Kidney (tissue), 14 donors: ENCODE measurements around the gene DYNC2H1. TPM values are rescaled to one million over a fixed set of nuclear protein-coding genes. Genes with fewer than 3 reads are reported as not detected.

Experiments used
- DNase-seq, 5 donors: peaks; one replicate each; pipeline ENCODE4 v3.0.0-alpha.2; 2013 to 2020
- FAIRE-seq: peaks from 2 replicates; lab custom pipeline; 2012; peaks lifted over from hg19 to GRCh38; lab: Jason Lieb, UNC
- H3K27ac ChIP-seq, 2 donors: one replicate each; pipeline ENCODE4 v1.7.0; 2013; ENCODE audit warnings: low read depth in 2 of 2, low read length in 2 of 2, inconsistent platforms in 1 of 2
- H3K27me3 ChIP-seq: one replicate; pipeline ENCODE4 v1.7.1; 2013; ENCODE audit warnings: low read length, inconsistent platforms; ENCODE audit not compliant: control insufficient read depth, insufficient read depth
- H3K36me3 ChIP-seq, 3 donors: one replicate each; pipeline versions ENCODE4 v1.7.0 to v1.7.1; 2013; ENCODE audit warnings: low read length in 3 of 3, control low read depth in 1 of 3, inconsistent platforms in 1 of 3; ENCODE audit not compliant: insufficient read depth in 3 of 3, control insufficient read depth in 2 of 3
- H3K4me1 ChIP-seq, 3 donors: one replicate each; pipeline versions ENCODE4 v1.7.0 to v1.7.1; 2013; ENCODE audit warnings: low read length in 3 of 3, inconsistent platforms in 1 of 3, low read depth in 1 of 3; ENCODE audit not compliant: control insufficient read depth in 2 of 3, insufficient read depth in 2 of 3
- H3K4me3 ChIP-seq, 3 donors: one replicate each; pipeline versions ENCODE4 v1.7.0 to v1.8.1; 2013; ENCODE audit warnings: low read length in 3 of 3, control low read depth in 1 of 3, inconsistent platforms in 1 of 3
- H3K9ac ChIP-seq, 3 donors: one replicate each; pipeline versions ENCODE4 v1.7.0 to v1.7.1; 2013; ENCODE audit warnings: low read length in 3 of 3, control low read depth in 1 of 3, inconsistent platforms in 1 of 3
- H3K9me3 ChIP-seq, 3 donors: one replicate each; pipeline versions ENCODE4 v1.7.0 to v1.7.1; 2013; ENCODE audit warnings: low read length in 3 of 3, control low read depth in 1 of 3, inconsistent platforms in 1 of 3; ENCODE audit not compliant: control insufficient read depth in 2 of 3, insufficient read depth in 1 of 3
- CTCF ChIP-seq: IDR thresholded peaks from 3 replicates; pipeline ENCODE4 v1.5.1; 2012; ENCODE audit warnings: mild to moderate bottlenecking, moderate library complexity, borderline replicate concordance; ENCODE audit not compliant: insufficient read depth; ENCODE audit errors: extremely low read depth
- intact Hi-C: fragments of 100-400 bp; cut with DNase I; formaldehyde crosslinking; loops from one replicate; pipeline ENCODE4 v1.11.1; 2022
- polyA plus RNA-seq: library from polyadenylated mRNA; stranded (reverse); fragments of 350-450 nt; fragmentation: Illumina TruSeq; extraction: RNeasy Lipid Tissue Mini Kit (QIAGEN cat#74804); gene quantifications from one replicate; pipeline ENCODE4 v1.2.3, GENCODE V29; 2014; ENCODE audit warnings: low read depth, low replicate concordance; ENCODE audit not compliant: insufficient read depth
- total RNA-seq: library from RNA; stranded (reverse); fragmentation: NEBNext Ultra II Directional; extraction: Animal tissue kit (Norgen Biotek cat#: 25700); gene quantifications from one replicate; pipeline ENCODE4 v1.2.1, GENCODE V29; 2021
- donor health status: control.
- donor health status: control.
- donor health status: control.
- donor health status: control.
- donor health status: control.
- donor health status: DM: yes; HTN: yes; CAD: no.
- donor health status: Normal renal cell carcinoma (clear cell type).

The DYNC2H1 gene
- total and polyA plus RNA-seq, 2 donors from 2014 or later, result 13.5 to 30.9 TPM

- DNase-seq, result no peak
- Histone ChIP-seq H3K9ac (no peak overlapping the region), H3K27ac (no peak overlapping the region), H3K27me3 (no peaks in the 10 kb centered on the region), H3K4me1 (no peaks in the 10 kb centered on the region), H3K9me3 (no peaks in the 10 kb centered on the region), H3K4me3 (no peak overlapping the region), H3K36me3 (peaks cover 0 to 4% (median 0%) of the 10 kb centered on the region in 3 donors)
- intact Hi-C loops, result no loop called here
- FAIRE-seq, result no peak
- TF ChIP-seq CTCF, result no peak
Observed at GRCh38 chr11:103069367-103069766, 39.9 kb upstream of the DYNC2H1 start.

- Histone ChIP-seq H3K4me3 (no peak overlapping the region), H3K9ac (no peak overlapping the region), H3K27me3 (no peaks in the 10 kb centered on the region), H3K4me1 (no peaks in the 10 kb centered on the region), H3K36me3 (peaks cover 0 to 4% (median 2%) of the 10 kb centered on the region in 3 donors), H3K27ac (no peak overlapping the region), H3K9me3 (no peaks in the 10 kb centered on the region)
- intact Hi-C loops, result no loop called here
- FAIRE-seq (no peak), DNase-seq (no peak)
- no peak for TF ChIP-seq CTCF
Observed at GRCh38 chr11:103070142-103070541, 39.1 kb upstream of the DYNC2H1 start.

- Histone ChIP-seq H3K27me3 (no peaks in the 10 kb centered on the region), H3K4me1 (no peaks in the 10 kb centered on the region), H3K9me3 (no peaks in the 10 kb centered on the region), H3K36me3 (peaks cover 0 to 2% (median 0%) of the 10 kb centered on the region in 3 donors), H3K9ac (no peak overlapping the region), H3K27ac (no peak overlapping the region), H3K4me3 (no peak overlapping the region)
- intact Hi-C loops, result no loop called here
- DNase-seq (no peak), FAIRE-seq (no peak)
- no peak for TF ChIP-seq CTCF
Observed at GRCh38 chr11:103071008-103071407, 38.2 kb upstream of the DYNC2H1 start.

- no peak for DNase-seq
- no peaks in the 10 kb centered on the region for H3K27me3 ChIP-seq
- no peak overlapping the region for H3K9ac ChIP-seq
- no peaks in the 10 kb centered on the region for H3K4me1 ChIP-seq
- no peak overlapping the region for H3K27ac ChIP-seq
- no peak for FAIRE-seq
- H3K4me3 ChIP-seq, result no peak overlapping the region
- no peaks in the 10 kb centered on the region for H3K9me3 ChIP-seq
- no peak for TF ChIP-seq CTCF
- peaks cover 0 to 12% (median 2%) of the 10 kb centered on the region in 3 donors for H3K36me3 ChIP-seq
- intact Hi-C loops, result no loop called here
Observed at GRCh38 chr11:103076361-103076760, 32.9 kb upstream of the DYNC2H1 start.
